Measurements from ENCODE around the gene MARK4.

DNA sequence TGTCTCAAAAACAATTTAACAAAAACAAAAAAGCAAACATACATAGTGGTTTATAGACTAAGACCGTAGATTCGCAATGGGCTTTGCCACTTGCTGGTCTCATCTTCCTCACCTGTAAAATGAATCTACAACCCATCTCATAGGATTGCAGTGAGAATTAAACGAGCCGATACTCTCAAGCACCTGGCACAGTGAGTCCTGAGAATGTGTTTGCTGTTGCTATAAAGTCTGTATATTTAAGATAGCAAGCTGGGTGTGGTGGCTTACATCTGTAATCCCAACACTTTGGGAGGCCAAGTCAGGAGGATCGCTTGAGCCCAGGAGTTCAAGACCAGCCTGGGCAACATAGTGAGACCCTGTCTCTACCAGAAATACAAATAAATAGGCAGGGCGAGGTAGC is 28.3 kb upstream of the MARK4 start:
- TF ChIP-seq, protein P1, sequence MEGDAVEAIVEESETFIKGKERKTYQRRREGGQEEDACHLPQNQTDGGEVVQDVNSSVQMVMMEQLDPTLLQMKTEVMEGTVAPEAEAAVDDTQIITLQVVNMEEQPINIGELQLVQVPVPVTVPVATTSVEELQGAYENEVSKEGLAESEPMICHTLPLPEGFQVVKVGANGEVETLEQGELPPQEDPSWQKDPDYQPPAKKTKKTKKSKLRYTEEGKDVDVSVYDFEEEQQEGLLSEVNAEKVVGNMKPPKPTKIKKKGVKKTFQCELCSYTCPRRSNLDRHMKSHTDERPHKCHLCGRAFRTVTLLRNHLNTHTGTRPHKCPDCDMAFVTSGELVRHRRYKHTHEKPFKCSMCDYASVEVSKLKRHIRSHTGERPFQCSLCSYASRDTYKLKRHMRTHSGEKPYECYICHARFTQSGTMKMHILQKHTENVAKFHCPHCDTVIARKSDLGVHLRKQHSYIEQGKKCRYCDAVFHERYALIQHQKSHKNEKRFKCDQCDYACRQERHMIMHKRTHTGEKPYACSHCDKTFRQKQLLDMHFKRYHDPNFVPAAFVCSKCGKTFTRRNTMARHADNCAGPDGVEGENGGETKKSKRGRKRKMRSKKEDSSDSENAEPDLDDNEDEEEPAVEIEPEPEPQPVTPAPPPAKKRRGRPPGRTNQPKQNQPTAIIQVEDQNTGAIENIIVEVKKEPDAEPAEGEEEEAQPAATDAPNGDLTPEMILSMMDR (IDR thresholded peaks at IDR 0.05): no peak
- TF ChIP-seq POLR2AphosphoS5 (IDR thresholded peaks at IDR 0.05) (no peak), POLR2A (IDR thresholded peaks at IDR 0.05) (no peak)
